ENCODE measurements around the gene ST8SIA4.

DNA sequence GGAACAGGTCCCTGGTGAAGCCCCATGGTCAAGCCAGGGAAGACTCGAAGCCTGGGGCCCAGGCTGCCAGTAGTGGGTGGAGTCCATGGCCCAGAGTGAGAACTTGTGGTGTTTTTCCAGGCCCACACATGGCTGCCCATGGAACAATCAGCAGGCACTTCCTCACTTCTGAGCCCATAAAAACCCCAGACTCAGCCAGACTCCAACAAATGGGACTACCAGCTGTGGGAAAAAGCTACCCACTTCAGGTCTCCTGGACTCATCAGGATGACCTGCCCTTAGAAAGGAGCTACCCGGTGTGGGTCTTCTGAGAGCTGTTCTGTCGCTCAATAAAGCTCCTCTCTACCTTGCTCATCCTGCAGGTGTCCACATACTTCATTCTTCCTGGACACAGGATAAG, 108.9 kb downstream of the ST8SIA4 start:
- TF ChIP-seq ZNF274 (IDR thresholded peaks at IDR 0.05; ENCODE audit: low read depth, low read length), result no peak
- TF ChIP-seq SUZ12 (IDR thresholded peaks at IDR 0.05; ENCODE audit: extremely low read depth, insufficient read depth, insufficient read length), result no peak
- no peak for TF ChIP-seq YY1 (IDR thresholded peaks at IDR 0.05; ENCODE audit: insufficient read depth, insufficient read length)

Measured in NT2/D1 (cell line).